Ishikawa (cell line): ENCODE measurements around the gene RGL4.

Experiments
- CEBPB ChIP-seq: IDR thresholded peaks from 2 replicates; pipeline ENCODE4 v1.6.1; 2012
- CREB1 ChIP-seq: IDR thresholded peaks from 2 replicates; pipeline ENCODE4 v1.6.1; 2012; ENCODE audit warnings: low read depth
- EP300 ChIP-seq: IDR thresholded peaks from 2 replicates; pipeline ENCODE4 v1.6.1; 2012; ENCODE audit warnings: borderline replicate concordance
- FOXM1 ChIP-seq: IDR thresholded peaks from 2 replicates; pipeline ENCODE4 v1.6.1; 2012; ENCODE audit warnings: low read depth, borderline replicate concordance
- NFIC ChIP-seq: IDR thresholded peaks from 2 replicates; pipeline ENCODE4 v1.6.1; 2012
- RAD21 ChIP-seq: IDR thresholded peaks from 2 replicates; pipeline ENCODE4 v1.6.1; 2012; ENCODE audit warnings: low read depth
- TAF1 ChIP-seq: IDR thresholded peaks from 2 replicates; pipeline ENCODE4 v1.6.1; 2012; ENCODE audit warnings: low read depth, mild to moderate bottlenecking
- ZBTB7A ChIP-seq: IDR thresholded peaks from 2 replicates; pipeline ENCODE4 v1.6.1; 2012; ENCODE audit warnings: low read depth
- TF ChIP-seq, protein P1 (sequence below): IDR thresholded peaks from 2 replicates; pipeline ENCODE4 v1.6.1; 2012
- TF ChIP-seq, protein P2 (sequence below): IDR thresholded peaks from 2 replicates; pipeline ENCODE4 v1.6.1; 2012; ENCODE audit warnings: low read depth, mild to moderate bottlenecking
- TF ChIP-seq, protein P3 (sequence below): IDR thresholded peaks from 2 replicates; pipeline ENCODE4 v1.6.1; 2012

DNA sequence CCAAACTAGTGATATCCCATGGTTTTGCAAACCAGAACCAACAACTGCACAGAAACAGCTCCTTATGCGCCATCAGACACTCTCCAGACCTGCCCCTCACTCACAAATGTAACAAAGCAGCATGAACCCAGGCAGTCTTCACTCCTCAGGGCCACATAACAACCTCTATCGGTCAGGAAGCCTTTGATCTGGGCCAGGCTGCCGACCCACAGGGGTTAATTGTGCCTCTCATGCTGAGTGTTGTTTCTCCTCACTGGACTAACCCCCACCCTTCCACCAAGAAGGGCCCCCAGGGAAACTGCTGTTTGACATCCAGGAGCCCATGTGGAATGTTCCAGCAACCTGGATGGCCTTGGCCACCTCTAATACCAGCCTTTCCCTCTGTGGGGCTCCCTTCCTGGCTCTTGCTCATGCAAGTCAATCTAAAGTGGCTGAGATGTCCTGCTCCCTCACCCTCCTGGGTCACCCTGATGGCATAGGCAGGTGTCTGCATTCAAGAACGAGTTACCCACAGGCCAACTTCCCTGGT lies 7.9 kb upstream of the RGL4 start:
- no peak for TF ChIP-seq EP300
- TF ChIP-seq RAD21 = no peak
- TF ChIP-seq, protein P1, sequence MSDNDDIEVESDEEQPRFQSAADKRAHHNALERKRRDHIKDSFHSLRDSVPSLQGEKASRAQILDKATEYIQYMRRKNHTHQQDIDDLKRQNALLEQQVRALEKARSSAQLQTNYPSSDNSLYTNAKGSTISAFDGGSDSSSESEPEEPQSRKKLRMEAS = no peak
- TF ChIP-seq, protein P2, sequence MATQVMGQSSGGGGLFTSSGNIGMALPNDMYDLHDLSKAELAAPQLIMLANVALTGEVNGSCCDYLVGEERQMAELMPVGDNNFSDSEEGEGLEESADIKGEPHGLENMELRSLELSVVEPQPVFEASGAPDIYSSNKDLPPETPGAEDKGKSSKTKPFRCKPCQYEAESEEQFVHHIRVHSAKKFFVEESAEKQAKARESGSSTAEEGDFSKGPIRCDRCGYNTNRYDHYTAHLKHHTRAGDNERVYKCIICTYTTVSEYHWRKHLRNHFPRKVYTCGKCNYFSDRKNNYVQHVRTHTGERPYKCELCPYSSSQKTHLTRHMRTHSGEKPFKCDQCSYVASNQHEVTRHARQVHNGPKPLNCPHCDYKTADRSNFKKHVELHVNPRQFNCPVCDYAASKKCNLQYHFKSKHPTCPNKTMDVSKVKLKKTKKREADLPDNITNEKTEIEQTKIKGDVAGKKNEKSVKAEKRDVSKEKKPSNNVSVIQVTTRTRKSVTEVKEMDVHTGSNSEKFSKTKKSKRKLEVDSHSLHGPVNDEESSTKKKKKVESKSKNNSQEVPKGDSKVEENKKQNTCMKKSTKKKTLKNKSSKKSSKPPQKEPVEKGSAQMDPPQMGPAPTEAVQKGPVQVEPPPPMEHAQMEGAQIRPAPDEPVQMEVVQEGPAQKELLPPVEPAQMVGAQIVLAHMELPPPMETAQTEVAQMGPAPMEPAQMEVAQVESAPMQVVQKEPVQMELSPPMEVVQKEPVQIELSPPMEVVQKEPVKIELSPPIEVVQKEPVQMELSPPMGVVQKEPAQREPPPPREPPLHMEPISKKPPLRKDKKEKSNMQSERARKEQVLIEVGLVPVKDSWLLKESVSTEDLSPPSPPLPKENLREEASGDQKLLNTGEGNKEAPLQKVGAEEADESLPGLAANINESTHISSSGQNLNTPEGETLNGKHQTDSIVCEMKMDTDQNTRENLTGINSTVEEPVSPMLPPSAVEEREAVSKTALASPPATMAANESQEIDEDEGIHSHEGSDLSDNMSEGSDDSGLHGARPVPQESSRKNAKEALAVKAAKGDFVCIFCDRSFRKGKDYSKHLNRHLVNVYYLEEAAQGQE = no peak
- TF ChIP-seq, protein P3, sequence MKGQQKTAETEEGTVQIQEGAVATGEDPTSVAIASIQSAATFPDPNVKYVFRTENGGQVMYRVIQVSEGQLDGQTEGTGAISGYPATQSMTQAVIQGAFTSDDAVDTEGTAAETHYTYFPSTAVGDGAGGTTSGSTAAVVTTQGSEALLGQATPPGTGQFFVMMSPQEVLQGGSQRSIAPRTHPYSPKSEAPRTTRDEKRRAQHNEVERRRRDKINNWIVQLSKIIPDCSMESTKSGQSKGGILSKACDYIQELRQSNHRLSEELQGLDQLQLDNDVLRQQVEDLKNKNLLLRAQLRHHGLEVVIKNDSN = no peak
- no peak for TF ChIP-seq CREB1
- TF ChIP-seq NFIC = no peak
- no peak for TF ChIP-seq ZBTB7A
- no peak for TF ChIP-seq CEBPB
- TF ChIP-seq TAF1 = no peak
- no peak for TF ChIP-seq FOXM1
